Measurements from ENCODE around the gene TFCP2L1. TPM values are rescaled to one million over a fixed set of nuclear protein-coding genes. Genes with fewer than 3 reads are reported as not detected.

TFCP2L1 gene
- polyA plus RNA-seq, 3 donors, result 0.03 to 0.24 TPM; not detected in 1

GRCh38 chr2:121246704-121247255 is 38.2 kb downstream of the TFCP2L1 start:
- intact Hi-C loops (cut with micrococcal nuclease), result no loop called here
- no peak for TF ChIP-seq CTCF (IDR thresholded peaks at IDR 0.05)
- Histone ChIP-seq H3K4me3 (replicated peaks in 1 of 3; ENCODE audit: low read depth in 2 of 3, low read length in 3 of 3) (no peak overlapping the region), H3K4me1 (ENCODE audit: control insufficient read depth in 1 of 2, insufficient read depth in 2 of 2, low read length in 2 of 2) (no peaks in the 10 kb centered on the region), H3K27me3 (ENCODE audit: control insufficient read depth in 2 of 2, insufficient read depth in 2 of 2, low read length in 2 of 2) (no peaks in the 10 kb centered on the region), H3K4me2 (replicated peaks; ENCODE audit: extremely low read depth, low read length, poor library complexity, severe bottlenecking) (no peak overlapping the region), H3K79me2 (ENCODE audit: insufficient read depth, low read length) (no peaks in the 10 kb centered on the region), H3K27ac (ENCODE audit: low read depth in 1 of 2, low read length in 2 of 2) (no peak overlapping the region), H3K36me3 (replicated peaks in 1 of 2; ENCODE audit: control insufficient read depth in 1 of 2, insufficient read depth in 2 of 2, low read length in 2 of 2) (no peaks in the 10 kb centered on the region), H3K9me3 (replicated peaks in 1 of 2; ENCODE audit: control insufficient read depth in 1 of 2, insufficient read depth in 1 of 2, low read length in 2 of 2) (no peaks in the 10 kb centered on the region), H4K20me1 (ENCODE audit: insufficient read depth, low read length) (no peaks in the 10 kb centered on the region), H2AFZ (ENCODE audit: insufficient read depth, low read depth, low read length, poor library complexity, severe bottlenecking) (no peak overlapping the region), H3K9ac (ENCODE audit: insufficient read depth, low read length, poor library complexity, severe bottlenecking) (no peak overlapping the region)
- peaks cover 0 to 6% (median 5%) of the 10 kb centered on the region in 3 donors for H3K27me3 Mint-ChIP-seq (ENCODE audit: low read depth in 3 of 3)
- 94% methylated on average over 14 of the region's 15 CpGs for WGBS (ENCODE audit: insufficient coverage)
- H3K36me3 Mint-ChIP-seq, result no peaks in the 10 kb centered on the region
- peaks cover 0 to 2% (median 0%) of the 10 kb centered on the region in 7 donors for H3K9me3 Mint-ChIP-seq
- H3K4me1 Mint-ChIP-seq, result no peaks in the 10 kb centered on the region
- peak overlapping the region in 1 of 2 donors; percentile 1 for H3K4me3 Mint-ChIP-seq
- DNase-seq, result no peak
- peak overlapping the region in 1 of 7 donors; percentile 20 for H3K27ac Mint-ChIP-seq

GRCh38 chr2:121245913-121246312 is 39.1 kb downstream of the TFCP2L1 start:
- DNase-seq, result no peak
- WGBS (ENCODE audit: insufficient coverage), result 92% methylated on average over 2 of the region's 4 CpGs

More at GRCh38 chr2:121245913-121246312, 39.1 kb downstream of the TFCP2L1 start:
- Histone ChIP-seq H3K4me3 (replicated peaks in 1 of 3; ENCODE audit: low read depth in 2 of 3, low read length in 3 of 3) (no peak overlapping the region), H4K20me1 (ENCODE audit: insufficient read depth, low read length) (no peaks in the 10 kb centered on the region), H3K4me1 (ENCODE audit: control insufficient read depth in 1 of 2, insufficient read depth in 2 of 2, low read length in 2 of 2) (no peaks in the 10 kb centered on the region), H3K9me3 (replicated peaks in 1 of 2; ENCODE audit: control insufficient read depth in 1 of 2, insufficient read depth in 1 of 2, low read length in 2 of 2) (no peaks in the 10 kb centered on the region), H3K4me2 (replicated peaks; ENCODE audit: extremely low read depth, low read length, poor library complexity, severe bottlenecking) (no peak overlapping the region), H3K9ac (ENCODE audit: insufficient read depth, low read length, poor library complexity, severe bottlenecking) (no peak overlapping the region), H3K27ac (ENCODE audit: low read depth in 1 of 2, low read length in 2 of 2) (no peak overlapping the region), H3K79me2 (ENCODE audit: insufficient read depth, low read length) (no peaks in the 10 kb centered on the region), H3K27me3 (ENCODE audit: control insufficient read depth in 2 of 2, insufficient read depth in 2 of 2, low read length in 2 of 2) (no peaks in the 10 kb centered on the region), H2AFZ (ENCODE audit: insufficient read depth, low read depth, low read length, poor library complexity, severe bottlenecking) (no peak overlapping the region), H3K36me3 (replicated peaks in 1 of 2; ENCODE audit: control insufficient read depth in 1 of 2, insufficient read depth in 2 of 2, low read length in 2 of 2) (no peaks in the 10 kb centered on the region)
- H3K4me3 Mint-ChIP-seq, result no peak overlapping the region
- no peak for TF ChIP-seq CTCF (IDR thresholded peaks at IDR 0.05)
- no peaks in the 10 kb centered on the region for H3K36me3 Mint-ChIP-seq
- peak overlapping the region in 1 of 7 donors; percentile 44 for H3K27ac Mint-ChIP-seq
- peaks cover 5 to 10% (median 7%) of the 10 kb centered on the region in 3 donors for H3K27me3 Mint-ChIP-seq (ENCODE audit: low read depth in 3 of 3)
- peaks cover 5% of the 10 kb centered on the region for H3K4me1 Mint-ChIP-seq
- intact Hi-C loops (cut with micrococcal nuclease), result no loop called here
- H3K9me3 Mint-ChIP-seq, result peaks cover 0 to 2% (median 0%) of the 10 kb centered on the region in 7 donors

All from CD14-positive monocyte (primary cell).